Cardiac muscle cell (in vitro differentiated cells and primary cell): ENCODE measurements around the gene GLT8D2. TPM values are rescaled to one million over a fixed set of nuclear protein-coding genes. Genes with fewer than 3 reads are reported as not detected.

Experiments used
- DNase-seq, 2 donors: peaks; one replicate each; pipeline versions ENCODE4 v3.0.0 to v3.0.0-alpha.2; 2010 to 2017; ENCODE audit warnings: low read depth in 1 of 2, low spot score in 1 of 2
- H3K27ac ChIP-seq: fragments of 200-600 bp; sonication (generic); 2 replicates; pipeline ENCODE4 v1.5.1; 2016
- H3K27me3 ChIP-seq: fragments of 200-600 bp; sonication (generic); 2 replicates; pipeline ENCODE4 v1.6.0; 2016; ENCODE audit warnings: control low read depth
- H3K36me3 ChIP-seq: fragments of 200-600 bp; sonication (generic); 2 replicates; pipeline ENCODE4 v1.5.1; 2016; ENCODE audit warnings: control low read depth
- H3K4me1 ChIP-seq: fragments of 200-600 bp; sonication (generic); 2 replicates; pipeline ENCODE4 v1.8.1; 2017; ENCODE audit warnings: low read depth, mild to moderate bottlenecking, mixed run types
- H3K4me3 ChIP-seq: fragments of 200-600 bp; sonication (generic); 2 replicates; pipeline ENCODE4 v1.5.1; 2016; ENCODE audit warnings: mild to moderate bottlenecking
- H3K9me3 ChIP-seq: fragments of 200-600 bp; sonication (generic); 2 replicates; pipeline ENCODE4 v1.5.1; 2017; ENCODE audit warnings: low read depth, mild to moderate bottlenecking, control low read depth
- CTCF ChIP-seq: IDR thresholded peaks from 2 replicates; pipeline ENCODE4 v1.5.1; 2012; ENCODE audit warnings: low read depth, mild to moderate bottlenecking, low read length
- polyA plus RNA-seq: library from polyadenylated mRNA; unstranded; fragments of >200 nt; fragmentation: Nextera tagmentation; extraction: Ambion mirVana; gene quantifications from 2 replicates; pipeline ENCODE4 v1.2.1, GENCODE V29; 2016
- total RNA-seq: library from RNA; depleted of rRNA; stranded (reverse); fragments of >200 nt; gene quantifications from 2 replicates; pipeline ENCODE4 v1.2.3, GENCODE V29; 2016

Gene GLT8D2
- total and polyA plus RNA-seq, 2 experiments from 2014 or later: 5.9 to 6.3 TPM

- peaks cover 12% of the 10 kb centered on the region for H3K36me3 ChIP-seq
- no peaks in the 10 kb centered on the region for H3K27me3 ChIP-seq
- TF ChIP-seq CTCF: no peak
- H3K4me1 ChIP-seq: peaks cover 8% of the 10 kb centered on the region
- no peaks in the 10 kb centered on the region for H3K9me3 ChIP-seq
- H3K4me3 ChIP-seq: peak overlapping the region; percentile 64
- peak overlapping the region; percentile 80 for H3K27ac ChIP-seq
- peak in 1 of 2 donors; percentile 63 for DNase-seq
Observed at GRCh38 chr12:104064842-104065427, 14.9 kb upstream of the GLT8D2 start.

GRCh38 chr12:104064031-104064841, 14.2 kb upstream of the GLT8D2 start, which contains the start of gene HCFC2:
Gene HCFC2, plus strand, starts transcription at chr12:104064531. Its CDS starts 30 bp downstream, at chr12:104064561.
- peak; percentile 95 for DNase-seq
- peaks cover 12% of the 10 kb centered on the region for H3K36me3 ChIP-seq
- H3K27me3 ChIP-seq: no peaks in the 10 kb centered on the region
- H3K4me1 ChIP-seq: peaks cover 8% of the 10 kb centered on the region
- TF ChIP-seq CTCF: no peak
- H3K9me3 ChIP-seq: no peaks in the 10 kb centered on the region
- H3K27ac ChIP-seq: peak within 1 kb of the TSS; percentile 80
- peak within 1 kb of the TSS; percentile 64 for H3K4me3 ChIP-seq

GRCh38 chr12:104063712-104064030, 13.7 kb upstream of the GLT8D2 start:
- H3K27ac ChIP-seq: peak overlapping the region; percentile 70
- no peaks in the 10 kb centered on the region for H3K9me3 ChIP-seq
- no peak for DNase-seq
- peak overlapping the region; percentile 64 for H3K4me3 ChIP-seq
- no peak for TF ChIP-seq CTCF
- H3K27me3 ChIP-seq: no peaks in the 10 kb centered on the region
- H3K36me3 ChIP-seq: peaks cover 8% of the 10 kb centered on the region
- H3K4me1 ChIP-seq: peaks cover 8% of the 10 kb centered on the region

GRCh38 chr12:104060791-104061190, 10.8 kb upstream of the GLT8D2 start:
- Histone ChIP-seq H3K36me3 (no peaks in the 10 kb centered on the region), H3K27me3 (no peaks in the 10 kb centered on the region), H3K4me1 (peaks cover 6% of the 10 kb centered on the region), H3K4me3 (no peak overlapping the region), H3K27ac (no peak overlapping the region), H3K9me3 (no peaks in the 10 kb centered on the region)
- DNase-seq: no peak
- TF ChIP-seq CTCF: no peak

- Histone ChIP-seq H3K4me3 (no peak overlapping the region), H3K27ac (no peak overlapping the region), H3K9me3 (no peaks in the 10 kb centered on the region), H3K27me3 (no peaks in the 10 kb centered on the region), H3K36me3 (no peaks in the 10 kb centered on the region), H3K4me1 (no peaks in the 10 kb centered on the region)
- no peak for TF ChIP-seq CTCF
- no peak for DNase-seq
Observed at GRCh38 chr12:104059963-104060362, 10.0 kb upstream of the GLT8D2 start.
